H9 (cell line): Measurements from ENCODE around the gene RPL22L1. TPM values are rescaled to one million over a fixed set of nuclear protein-coding genes. Genes with fewer than 3 reads are reported as not detected.

Experiments used
- DNase-seq: peaks from one replicate; pipeline ENCODE4 v3.0.0-alpha.2; 2017
- H2AFZ ChIP-seq: one replicate; pipeline ENCODE4 v1.6.1; 2013; ENCODE audit warnings: mild to moderate bottlenecking, low read length, control low read depth, moderate library complexity
- H2AK5ac ChIP-seq: 2 replicates; pipeline ENCODE4 v1.6.1; 2013; ENCODE audit warnings: low read length, control low read depth, mixed read lengths; ENCODE audit not compliant: insufficient read length
- H2BK120ac ChIP-seq: one replicate; pipeline ENCODE4 v1.6.1; 2013; ENCODE audit warnings: low read depth, mild to moderate bottlenecking, low read length, control low read depth, inconsistent platforms; ENCODE audit not compliant: poor library complexity, severe bottlenecking
- H2BK12ac ChIP-seq: 2 replicates; pipeline ENCODE4 v1.6.1; 2013; ENCODE audit warnings: low read length, control low read depth, mixed read lengths, low read depth; ENCODE audit not compliant: insufficient read length
- H2BK15ac ChIP-seq: 2 replicates; pipeline ENCODE4 v1.6.1; 2013; ENCODE audit warnings: low read depth, low read length, control low read depth
- H2BK20ac ChIP-seq: one replicate; pipeline ENCODE4 v1.6.1; 2013; ENCODE audit warnings: low read depth, mild to moderate bottlenecking, low read length, control low read depth, inconsistent platforms; ENCODE audit not compliant: poor library complexity, severe bottlenecking
- H2BK5ac ChIP-seq: 2 replicates; pipeline ENCODE4 v1.6.1; 2013; ENCODE audit warnings: low read length, control low read depth, mixed read lengths; ENCODE audit not compliant: insufficient read length
- H3K14ac ChIP-seq: 2 replicates; pipeline ENCODE4 v1.6.1; 2013; ENCODE audit warnings: low read length, control low read depth; ENCODE audit not compliant: insufficient read depth
- H3K18ac ChIP-seq: 2 replicates; pipeline ENCODE4 v1.6.1; 2013; ENCODE audit warnings: low read depth, mild to moderate bottlenecking, mixed read lengths, low read length, control low read depth; ENCODE audit not compliant: insufficient read length
- H3K23ac ChIP-seq: 2 replicates; pipeline ENCODE4 v1.6.1; 2013; ENCODE audit warnings: low read length, control low read depth, mixed read lengths, low read depth; ENCODE audit not compliant: insufficient read length
- H3K23me2 ChIP-seq: 2 replicates; pipeline ENCODE4 v1.6.1; 2013; ENCODE audit warnings: low read depth, mild to moderate bottlenecking, mixed read lengths, low read length, control low read depth; ENCODE audit not compliant: insufficient read length, poor library complexity, severe bottlenecking
- H3K27ac ChIP-seq: 2 replicates; pipeline ENCODE4 v1.5.1; 2013; ENCODE audit warnings: low read length, control low read depth, mixed read lengths, low read depth; ENCODE audit not compliant: insufficient read length
- H3K27me3 ChIP-seq: 2 replicates; pipeline ENCODE4 v1.6.1; 2013; ENCODE audit warnings: low read length, control low read depth, inconsistent platforms; ENCODE audit not compliant: insufficient read depth
- H3K4ac ChIP-seq: 2 replicates; pipeline ENCODE4 v1.6.1; 2013; ENCODE audit warnings: low read depth, mild to moderate bottlenecking, control low read depth, inconsistent platforms, low read length, moderate library complexity
- H3K4me1 ChIP-seq: 2 replicates; pipeline ENCODE4 v1.6.1; 2013; ENCODE audit warnings: low read length, control low read depth, inconsistent platforms; ENCODE audit not compliant: insufficient read depth
- H3K4me2 ChIP-seq: 2 replicates; pipeline ENCODE4 v1.6.1; 2013; ENCODE audit warnings: low read length, control low read depth, mixed read lengths; ENCODE audit not compliant: insufficient read length, insufficient read depth
- H3K56ac ChIP-seq: 2 replicates; pipeline ENCODE4 v1.6.1; 2013; ENCODE audit warnings: low read depth, mild to moderate bottlenecking, mixed read lengths, low read length, control low read depth; ENCODE audit not compliant: insufficient read length
- H3K79me1 ChIP-seq: 2 replicates; pipeline ENCODE4 v1.6.1; 2013; ENCODE audit warnings: low read depth, mild to moderate bottlenecking, moderate library complexity, low read length, control low read depth, inconsistent platforms; ENCODE audit not compliant: insufficient read depth, poor library complexity, severe bottlenecking
- H3K79me2 ChIP-seq: 2 replicates; pipeline ENCODE4 v1.6.1; 2013; ENCODE audit warnings: low read length, control low read depth, inconsistent platforms; ENCODE audit not compliant: insufficient read depth
- H3K9ac ChIP-seq: 2 replicates; pipeline ENCODE4 v1.6.1; 2013; ENCODE audit warnings: low read length, control low read depth, mixed read lengths; ENCODE audit not compliant: insufficient read length; ENCODE audit errors: extremely low read depth
- H3K9me3 ChIP-seq: one replicate; pipeline ENCODE4 v1.6.1; 2013; ENCODE audit warnings: low read depth, low read length, inconsistent platforms; ENCODE audit not compliant: control insufficient read depth
- H3T11ph ChIP-seq: one replicate; pipeline ENCODE4 v1.6.1; 2013; ENCODE audit warnings: mild to moderate bottlenecking, low read length, control low read depth, inconsistent platforms
- H4K20me1 ChIP-seq: one replicate; pipeline ENCODE4 v1.6.1; 2013; ENCODE audit not compliant: control insufficient read depth, insufficient read length, insufficient read depth
- H4K5ac ChIP-seq: 2 replicates; pipeline ENCODE4 v1.6.1; 2013; ENCODE audit warnings: low read depth, mild to moderate bottlenecking, mixed read lengths, low read length, control low read depth; ENCODE audit not compliant: insufficient read length
- H4K8ac ChIP-seq: replicated peaks from 2 replicates; pipeline ENCODE4 v1.6.1; 2013; ENCODE audit warnings: low read length, control low read depth, mixed read lengths, low read depth; ENCODE audit not compliant: insufficient read length
- H4K91ac ChIP-seq: 2 replicates; pipeline ENCODE4 v1.6.1; 2013; ENCODE audit warnings: low read depth, mild to moderate bottlenecking, moderate library complexity, mixed read lengths, low read length, control low read depth; ENCODE audit not compliant: insufficient read length
- H3K27ac Mint-ChIP-seq, 3 experiments: 2 replicates in 2 of 3; 3 replicates in 1 of 3; pipeline ENCODE4 v1.8.0; 2020 to 2021; ENCODE audit warnings: mixed read lengths in 3 of 3, mild to moderate bottlenecking in 1 of 3, moderate library complexity in 1 of 3
- H3K27me3 Mint-ChIP-seq: 2 replicates; pipeline ENCODE4 v1.8.0; 2021; ENCODE audit warnings: low read depth, mild to moderate bottlenecking, moderate library complexity, mixed read lengths
- H3K36me3 Mint-ChIP-seq, 3 experiments: 2 replicates in 2 of 3; 3 replicates in 1 of 3; pipeline ENCODE4 v1.8.0; 2020 to 2021; ENCODE audit warnings: low read depth in 3 of 3, mixed read lengths in 3 of 3; ENCODE audit not compliant: insufficient read depth in 1 of 3
- H3K4me1 Mint-ChIP-seq, 2 experiments: 2 replicates each; pipeline ENCODE4 v1.8.0; 2020; ENCODE audit warnings: mixed read lengths in 2 of 2
- H3K4me3 Mint-ChIP-seq, 2 experiments: 2 replicates in 1 of 2; 3 replicates in 1 of 2; pipeline ENCODE4 v1.8.0; 2020 to 2021; ENCODE audit warnings: mild to moderate bottlenecking in 2 of 2, mixed read lengths in 2 of 2, moderate library complexity in 1 of 2
- H3K9me3 Mint-ChIP-seq, 2 experiments: 2 replicates in 1 of 2; 3 replicates in 1 of 2; pipeline ENCODE4 v1.8.0; 2020; ENCODE audit warnings: mild to moderate bottlenecking in 2 of 2, mixed read lengths in 2 of 2, moderate library complexity in 1 of 2
- CTCF ChIP-seq: fragments of 200-600 bp; sonication (generic); conservative IDR thresholded peaks from 3 replicates; pipeline ENCODE4 v1.8.0; 2021; ENCODE audit warnings: antibody characterized with exemption, mild to moderate bottlenecking
- WGBS: extraction: QIAGEN DNeasy Blood & Tissue Kit; methylation state at CpG from one replicate; pipeline ENCODE4 v1.1.7; 2013; ENCODE audit warnings: missing lambda C conversion rate, low lambda C conversion rate, mixed read lengths; ENCODE audit not compliant: insufficient read length; ENCODE audit errors: extremely low coverage; 5-methylcytosine and 5-hydroxymethylcytosine counted together
- total RNA-seq: library from RNA; stranded (reverse); gene quantifications from 2 replicates; pipeline ENCODE4 v1.2.1, GENCODE V29; 2021

Gene RPL22L1
- total RNA-seq, 1 experiment from 2014 or later, result 100 TPM

- no peak for TF ChIP-seq CTCF
- Histone ChIP-seq H3K79me1 (no peaks in the 10 kb centered on the region), H3K23ac (no peak overlapping the region), H2BK120ac (no peak overlapping the region), H3K4me2 (no peak overlapping the region), H3K27ac (no peak overlapping the region), H4K91ac (no peak overlapping the region), H3K27me3 (no peaks in the 10 kb centered on the region), H4K5ac (no peak overlapping the region), H3K14ac (no peak overlapping the region), H3K4ac (no peak overlapping the region), H3K23me2 (peaks cover 2% of the 10 kb centered on the region), H3K4me1 (no peaks in the 10 kb centered on the region), H3K79me2 (peaks cover 7% of the 10 kb centered on the region; the same call in 1 of the 2 replicates), H2AFZ (no peak overlapping the region), H3K9ac (no peak overlapping the region), H4K20me1 (no peaks in the 10 kb centered on the region), H2BK12ac (no peak overlapping the region), H3K9me3 (no peaks in the 10 kb centered on the region), H4K8ac (no peak overlapping the region), H2BK20ac (no peak overlapping the region), H3T11ph (no peak overlapping the region), H2AK5ac (no peak overlapping the region), H2BK15ac (no peak overlapping the region), H3K18ac (no peak overlapping the region), H3K56ac (no peak overlapping the region), H2BK5ac (no peak overlapping the region)
- Mint-ChIP-seq H3K4me1 (peaks cover 7 to 12% of the 10 kb centered on the region in 2 experiments), H3K27me3 (no peaks in the 10 kb centered on the region; the same call in 1 of the 2 replicates), H3K36me3 (peaks cover 21 to 49% (median 21%) of the 10 kb centered on the region in 3 experiments), H3K27ac (peak overlapping the region in 2 of 3 experiments; percentile 16 to 30; a peak in 2 of 7 replicates), H3K4me3 (no peak overlapping the region), H3K9me3 (no peaks in the 10 kb centered on the region)
- DNase-seq, result no peak
- WGBS, result no CpG with 5 or more reads among the region's 6 CpGs
Observed at GRCh38 chr3:170864525-170865208, 5.3 kb downstream of the RPL22L1 start.
